Activated CD4-positive, alpha-beta T cell treated with anti-CD3 and anti-CD28 coated beads for 4 hours (primary cell): ENCODE measurements around the gene TYSND1.
"Not testable (repeated sequence)": the region's sequence is repeated elsewhere in the genome, so short reads cannot be mapped to it uniquely, and the experiment has no call there.

ENCODE experiments used
- DNase-seq, 2 donors: peaks; one replicate each; pipeline ENCODE4 v3.0.0-alpha.2; 2020

TYSND1 gene

GRCh38 chr10:70101668-70102067 is 44.8 kb downstream of the TYSND1 start:
- DNase-seq, result no peak

DNA sequence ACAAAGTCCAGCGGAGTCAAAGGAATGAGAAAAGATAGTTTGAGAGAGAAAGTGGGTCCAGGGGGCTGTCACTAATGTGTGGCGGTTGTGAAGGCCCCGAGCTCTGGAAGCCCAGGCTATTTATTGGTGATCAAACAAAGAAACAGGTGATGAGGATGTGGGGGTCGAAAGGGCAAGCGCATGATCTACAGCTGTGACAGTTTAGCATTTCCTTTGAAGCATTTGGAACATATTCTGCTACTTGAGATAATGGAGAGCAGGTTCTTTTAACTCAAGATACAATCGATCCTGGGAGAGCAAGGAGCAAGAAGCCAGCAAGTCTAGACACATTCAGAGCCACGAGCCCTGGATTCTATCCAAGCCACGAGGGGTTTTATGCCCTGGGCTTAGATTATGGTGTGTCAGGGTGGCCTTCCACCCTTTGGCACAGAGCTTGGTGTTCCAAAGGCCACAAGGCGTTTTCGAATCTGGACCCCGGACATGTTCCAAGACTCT is 45.4 kb downstream of the TYSND1 start:
- not testable (repeated sequence) for DNase-seq

- DNase-seq, result no peak
Measured at GRCh38 chr10:70098271-70098670, 48.2 kb downstream of the TYSND1 start.

DNA sequence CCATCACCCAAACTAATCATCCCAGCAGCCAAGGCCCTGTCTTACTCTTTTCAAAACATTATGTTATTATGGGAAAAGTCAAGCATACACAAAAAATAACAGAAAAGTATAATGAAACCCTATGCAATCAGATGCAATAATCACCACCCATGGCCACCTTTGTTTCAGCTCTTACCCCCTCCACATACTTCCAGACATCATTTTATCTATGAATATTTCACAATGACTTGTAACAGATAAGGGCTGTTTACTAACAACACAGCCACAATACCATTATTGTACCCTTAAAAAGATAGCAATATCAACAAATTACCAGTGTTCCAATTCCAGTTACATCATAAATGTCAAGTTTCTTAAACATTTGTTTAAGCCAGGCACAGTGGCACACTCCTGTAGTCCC is 49.0 kb downstream of the TYSND1 start:
- no peak for DNase-seq

- DNase-seq, result no peak
Measured at GRCh38 chr10:70096705-70097420, 49.6 kb downstream of the TYSND1 start.

DNA sequence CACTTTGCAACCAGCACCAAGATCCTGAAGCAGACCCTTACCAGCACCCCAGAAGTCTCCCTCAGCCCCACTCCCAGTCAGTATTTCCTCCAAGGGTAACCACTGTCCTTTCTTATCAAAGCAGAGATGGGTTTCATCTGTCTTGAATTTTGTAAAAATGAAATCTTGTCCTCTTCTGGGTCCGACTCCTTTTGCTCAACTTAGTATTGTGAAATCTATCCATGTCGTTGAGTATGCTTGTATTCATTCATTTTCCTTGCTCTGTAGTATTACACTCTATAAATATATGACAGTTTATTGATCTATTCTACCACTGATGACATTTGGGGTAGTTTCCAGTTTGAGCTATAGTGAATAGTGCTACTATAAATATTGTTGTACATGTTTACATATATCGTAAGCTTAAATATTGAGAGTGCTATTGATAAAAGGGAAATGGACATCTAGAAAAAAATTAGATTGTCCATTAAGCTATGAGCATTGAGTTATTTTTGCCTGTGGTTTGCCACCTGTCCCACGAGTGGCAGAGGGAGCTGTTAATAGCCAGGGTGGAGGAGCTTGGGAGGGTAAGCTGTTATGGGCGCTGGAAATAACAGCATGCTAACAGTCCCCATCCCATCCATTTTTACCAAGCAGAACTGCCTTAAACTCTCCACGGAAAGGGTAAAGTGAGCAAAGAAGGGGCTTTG is 50.3 kb downstream of the TYSND1 start:
- no peak for DNase-seq

- no peak for DNase-seq
Measured at GRCh38 chr10:70094250-70094649, 52.2 kb downstream of the TYSND1 start.

- DNase-seq, result no peak
Measured at GRCh38 chr10:70093335-70093944, 53.1 kb downstream of the TYSND1 start.

GRCh38 chr10:70092389-70092718 is 54.1 kb downstream of the TYSND1 start:
- no peak for DNase-seq

GRCh38 chr10:70090951-70091350 is 55.5 kb downstream of the TYSND1 start:
- no peak for DNase-seq

DNA sequence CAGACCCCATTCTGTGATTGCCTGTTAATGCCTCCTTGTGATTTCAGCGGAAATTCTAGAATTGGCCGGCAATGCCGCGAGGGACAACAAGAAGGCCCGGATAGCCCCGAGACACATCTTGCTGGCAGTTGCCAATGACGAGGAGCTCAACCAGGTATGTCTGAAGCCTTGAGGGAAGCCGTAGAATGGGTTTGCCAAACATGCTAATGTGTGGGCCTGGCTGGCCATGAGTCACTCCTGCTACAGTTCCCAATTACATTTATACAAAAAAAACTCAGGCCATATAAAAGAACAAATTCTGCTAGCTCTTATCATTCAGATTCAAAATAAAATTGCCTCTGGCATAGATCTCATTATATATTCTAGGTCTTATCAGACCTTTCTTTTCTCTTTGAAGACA is 56.5 kb downstream of the TYSND1 start:
- no peak for DNase-seq

DNA sequence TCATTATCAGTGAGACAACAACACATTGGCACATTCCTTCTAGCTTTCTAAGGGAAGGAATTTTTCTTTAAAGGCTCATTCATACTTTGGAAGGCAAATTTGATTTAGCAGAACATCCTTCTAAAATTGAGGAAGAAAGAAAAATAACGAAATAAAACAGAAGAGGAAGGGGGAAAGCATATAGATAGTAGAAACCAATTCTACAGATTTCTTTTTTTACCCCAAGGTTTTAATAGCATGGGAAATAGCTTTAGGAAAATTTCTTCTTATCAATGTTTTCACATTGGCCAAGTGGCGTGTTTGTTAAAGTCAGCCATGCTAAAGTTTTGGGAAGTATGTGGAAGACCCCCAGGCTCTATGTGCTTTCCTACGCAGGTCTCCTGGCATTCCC is 58.2 kb downstream of the TYSND1 start:
- DNase-seq, result no peak
